Suprapubic skin (tissue), 3 donors: ENCODE measurements around the gene PYGB.

Source experiments
- POLR2AphosphoS5 ChIP-seq, 3 donors: sonication (generic); formaldehyde crosslinking; IDR thresholded peaks; one replicate each; pipeline ENCODE4 v1.6.1; 2017; ENCODE audit warnings: antibody characterized with exemption in 3 of 3
- TF ChIP-seq, protein P1 (sequence below), 2 donors: fragments of 200-600 bp in 1 of 2; fragments of 450-650 bp in 1 of 2; sonication (generic) in 1 of 2; IDR thresholded peaks; one replicate each; pipeline ENCODE4 v1.5.1; 2016 to 2019; ENCODE audit warnings: antibody characterized with exemption in 2 of 2, mild to moderate bottlenecking in 1 of 2, moderate library complexity in 1 of 2

DNA sequence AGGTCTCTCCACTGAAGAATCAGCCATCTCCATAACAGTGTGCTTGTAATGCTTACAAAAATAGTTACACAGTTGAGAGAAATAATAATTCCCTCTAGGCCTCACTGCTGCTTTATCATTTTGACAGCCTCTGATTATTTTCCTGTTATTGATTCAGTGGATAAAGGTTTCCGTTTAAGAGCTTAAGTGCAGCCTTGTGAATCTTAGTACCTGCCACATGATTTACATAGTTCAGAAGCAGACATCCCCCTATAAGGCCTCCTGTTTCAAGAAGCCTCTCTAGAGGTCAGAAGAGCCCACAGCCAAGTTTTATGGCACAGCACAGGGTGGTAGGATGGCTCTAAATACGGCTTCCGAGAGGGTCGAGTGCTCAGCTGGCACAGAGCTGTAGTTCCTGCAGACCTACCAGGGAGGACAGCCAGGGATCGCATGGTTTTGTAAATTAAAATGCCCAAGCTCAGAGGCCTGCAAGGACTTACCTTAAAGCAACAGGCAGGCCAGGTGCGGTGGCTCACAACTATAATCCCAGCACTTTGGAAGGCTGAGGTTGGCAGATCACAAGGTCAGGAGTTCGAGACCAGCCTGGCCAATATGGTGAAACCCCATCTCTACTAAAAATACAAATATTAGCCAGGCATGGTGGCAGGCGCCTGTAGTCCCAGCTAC is 17.6 kb upstream of the PYGB start:
- TF ChIP-seq, protein P1, sequence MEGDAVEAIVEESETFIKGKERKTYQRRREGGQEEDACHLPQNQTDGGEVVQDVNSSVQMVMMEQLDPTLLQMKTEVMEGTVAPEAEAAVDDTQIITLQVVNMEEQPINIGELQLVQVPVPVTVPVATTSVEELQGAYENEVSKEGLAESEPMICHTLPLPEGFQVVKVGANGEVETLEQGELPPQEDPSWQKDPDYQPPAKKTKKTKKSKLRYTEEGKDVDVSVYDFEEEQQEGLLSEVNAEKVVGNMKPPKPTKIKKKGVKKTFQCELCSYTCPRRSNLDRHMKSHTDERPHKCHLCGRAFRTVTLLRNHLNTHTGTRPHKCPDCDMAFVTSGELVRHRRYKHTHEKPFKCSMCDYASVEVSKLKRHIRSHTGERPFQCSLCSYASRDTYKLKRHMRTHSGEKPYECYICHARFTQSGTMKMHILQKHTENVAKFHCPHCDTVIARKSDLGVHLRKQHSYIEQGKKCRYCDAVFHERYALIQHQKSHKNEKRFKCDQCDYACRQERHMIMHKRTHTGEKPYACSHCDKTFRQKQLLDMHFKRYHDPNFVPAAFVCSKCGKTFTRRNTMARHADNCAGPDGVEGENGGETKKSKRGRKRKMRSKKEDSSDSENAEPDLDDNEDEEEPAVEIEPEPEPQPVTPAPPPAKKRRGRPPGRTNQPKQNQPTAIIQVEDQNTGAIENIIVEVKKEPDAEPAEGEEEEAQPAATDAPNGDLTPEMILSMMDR (IDR thresholded peaks at IDR 0.05), result no peak
- TF ChIP-seq POLR2AphosphoS5 (IDR thresholded peaks at IDR 0.05), result no peak
